Endodermal cell (in vitro differentiated cells): ENCODE measurements around the gene TNRC6C. TPM values are rescaled to one million over a fixed set of nuclear protein-coding genes. Genes with fewer than 3 reads are reported as not detected.

ENCODE experiments used
- DNase-seq: peaks from one replicate; pipeline ENCODE4 v3.0.0-alpha.2; 2017
- H3K27ac ChIP-seq: 2 replicates; pipeline ENCODE4 v1.5.1; 2013; ENCODE audit warnings: mild to moderate bottlenecking, low read depth, low read length, moderate library complexity
- H3K27me3 ChIP-seq: 2 replicates; pipeline ENCODE4 v1.6.1; 2013; ENCODE audit warnings: mild to moderate bottlenecking, low read length, moderate library complexity; ENCODE audit not compliant: insufficient read depth, control insufficient read depth, poor library complexity, severe bottlenecking
- H3K36me3 ChIP-seq: 2 replicates; pipeline ENCODE4 v1.7.0; 2013; ENCODE audit warnings: mild to moderate bottlenecking, low read length, moderate library complexity; ENCODE audit not compliant: control insufficient read depth, insufficient read depth
- H3K4me1 ChIP-seq: one replicate; pipeline ENCODE4 v1.7.0; 2013; ENCODE audit warnings: low read length; ENCODE audit not compliant: control insufficient read depth, insufficient read depth
- H3K4me3 ChIP-seq: 2 replicates; pipeline ENCODE4 v1.5.1; 2013; ENCODE audit warnings: mild to moderate bottlenecking, low read length, moderate library complexity
- H3K9ac ChIP-seq: 2 replicates; pipeline ENCODE4 v1.6.1; 2013; ENCODE audit warnings: mild to moderate bottlenecking, low read length, moderate library complexity; ENCODE audit not compliant: poor library complexity, severe bottlenecking; ENCODE audit errors: extremely low read depth
- H3K9me3 ChIP-seq: 2 replicates; pipeline ENCODE4 v1.6.1; 2013; ENCODE audit warnings: mild to moderate bottlenecking, low read length, moderate library complexity; ENCODE audit not compliant: control insufficient read depth
- H3K27ac Mint-ChIP-seq: 2 replicates; pipeline ENCODE4 v1.8.0; 2020; ENCODE audit warnings: mixed read lengths
- H3K27me3 Mint-ChIP-seq: 2 replicates; pipeline ENCODE4 v1.8.0; 2021; ENCODE audit warnings: mild to moderate bottlenecking, mixed read lengths; ENCODE audit not compliant: insufficient read depth
- H3K36me3 Mint-ChIP-seq: 2 replicates; pipeline ENCODE4 v1.8.0; 2020; ENCODE audit warnings: low read depth, mixed read lengths
- H3K4me1 Mint-ChIP-seq: 2 replicates; pipeline ENCODE4 v1.8.0; 2020; ENCODE audit warnings: mixed read lengths
- H3K4me3 Mint-ChIP-seq: 2 replicates; pipeline ENCODE4 v1.8.0; 2020; ENCODE audit warnings: mild to moderate bottlenecking, moderate library complexity, mixed read lengths
- H3K9me3 Mint-ChIP-seq: 2 replicates; pipeline ENCODE4 v1.8.0; 2020; ENCODE audit warnings: mild to moderate bottlenecking, mixed read lengths
- CTCF ChIP-seq: fragments of 200-600 bp; sonication (generic); conservative IDR thresholded peaks from 2 replicates; pipeline ENCODE4 v1.5.0; 2021; ENCODE audit warnings: antibody characterized with exemption, mild to moderate bottlenecking
- WGBS, 2 experiments: methylation state at CpG; one replicate each; pipeline versions ENCODE4 v1.1.5 to v1.1.7; 2013; ENCODE audit warnings: missing lambda C conversion rate in 2 of 2, mixed read lengths in 1 of 2; ENCODE audit not compliant: insufficient coverage in 1 of 2, insufficient read length in 1 of 2; 5-methylcytosine and 5-hydroxymethylcytosine counted together
- total RNA-seq, 2 donors: library from RNA; stranded (reverse); fragmentation: NEBNext Ultra II Directional in 1 of 2; extraction: Animal tissue kit (Norgen Biotek cat#: 25700) in 1 of 2; gene quantifications; 2 replicates in 1 of 2; 3 replicates in 1 of 2; pipeline ENCODE4 v1.2.1, GENCODE V29; 2021

The TNRC6C gene
- total RNA-seq, 2 donors from 2014 or later: 22.4 to 40.2 TPM

GRCh38 chr17:78134899-78135385 lies 176.4 kb downstream of the TNRC6C start:
- H3K9ac ChIP-seq: no peak overlapping the region
- no peak overlapping the region for H3K4me3 ChIP-seq
- Mint-ChIP-seq H3K27ac (no peak overlapping the region), H3K4me3 (no peak overlapping the region), H3K36me3 (no peaks in the 10 kb centered on the region), H3K9me3 (no peaks in the 10 kb centered on the region), H3K27me3 (peaks cover 24% of the 10 kb centered on the region), H3K4me1 (peaks cover 12% of the 10 kb centered on the region)
- WGBS, 2 experiments: 81 to 82% methylated on average over 5 to 9 of the region's 9 CpGs
- H3K9me3 ChIP-seq: no peaks in the 10 kb centered on the region
- no peaks in the 10 kb centered on the region for H3K4me1 ChIP-seq
- TF ChIP-seq CTCF: no peak
- no peak for DNase-seq
- H3K27me3 ChIP-seq: peaks cover 7% of the 10 kb centered on the region
- H3K36me3 ChIP-seq: no peaks in the 10 kb centered on the region
- no peak overlapping the region for H3K27ac ChIP-seq

- Mint-ChIP-seq H3K4me3 (no peak overlapping the region), H3K36me3 (no peaks in the 10 kb centered on the region), H3K4me1 (peaks cover 3% of the 10 kb centered on the region), H3K27me3 (peaks cover 19% of the 10 kb centered on the region), H3K9me3 (no peaks in the 10 kb centered on the region), H3K27ac (no peak overlapping the region)
- H3K4me3 ChIP-seq: no peak overlapping the region
- no peaks in the 10 kb centered on the region for H3K4me1 ChIP-seq
- WGBS, 2 experiments: 94 to 95% methylated on average over 8 to 9 of the region's 9 CpGs
- no peak for DNase-seq
- no peak overlapping the region for H3K9ac ChIP-seq
- no peak for TF ChIP-seq CTCF
- peaks cover 4% of the 10 kb centered on the region for H3K27me3 ChIP-seq
- no peaks in the 10 kb centered on the region for H3K36me3 ChIP-seq
- no peak overlapping the region for H3K27ac ChIP-seq
- no peaks in the 10 kb centered on the region for H3K9me3 ChIP-seq
Observed at GRCh38 chr17:78135858-78136500, 177.5 kb downstream of the TNRC6C start.

- Histone ChIP-seq H3K9ac (no peak overlapping the region), H3K9me3 (no peaks in the 10 kb centered on the region), H3K4me3 (no peak overlapping the region), H3K27ac (no peak overlapping the region), H3K36me3 (no peaks in the 10 kb centered on the region), H3K27me3 (no peaks in the 10 kb centered on the region), H3K4me1 (no peaks in the 10 kb centered on the region)
- DNase-seq: peak; percentile 87
- no peaks in the 10 kb centered on the region for H3K9me3 Mint-ChIP-seq
- peaks cover 22% of the 10 kb centered on the region for H3K27me3 Mint-ChIP-seq
- H3K4me1 Mint-ChIP-seq: peaks cover 3% of the 10 kb centered on the region
- TF ChIP-seq CTCF: peak; percentile 75
- 83 to 87% methylated on average over 17 to 26 of the region's 26 CpGs for WGBS, 2 experiments
- no peak overlapping the region for H3K27ac Mint-ChIP-seq
- no peaks in the 10 kb centered on the region for H3K36me3 Mint-ChIP-seq
- H3K4me3 Mint-ChIP-seq: no peak overlapping the region
Observed at GRCh38 chr17:78137392-78138203, 179.1 kb downstream of the TNRC6C start.
